ENCODE data around the gene SH2B3. TPM values are rescaled to one million over a fixed set of nuclear protein-coding genes. Genes with fewer than 3 reads are reported as not detected.
A peak's percentile ranks its signal among the peaks of the same experiment; 100 is the strongest.

SH2B3 gene
- total and polyA plus RNA-seq, 4 donors, result 9.6 to 46.0 (median 17.9) TPM

DNA sequence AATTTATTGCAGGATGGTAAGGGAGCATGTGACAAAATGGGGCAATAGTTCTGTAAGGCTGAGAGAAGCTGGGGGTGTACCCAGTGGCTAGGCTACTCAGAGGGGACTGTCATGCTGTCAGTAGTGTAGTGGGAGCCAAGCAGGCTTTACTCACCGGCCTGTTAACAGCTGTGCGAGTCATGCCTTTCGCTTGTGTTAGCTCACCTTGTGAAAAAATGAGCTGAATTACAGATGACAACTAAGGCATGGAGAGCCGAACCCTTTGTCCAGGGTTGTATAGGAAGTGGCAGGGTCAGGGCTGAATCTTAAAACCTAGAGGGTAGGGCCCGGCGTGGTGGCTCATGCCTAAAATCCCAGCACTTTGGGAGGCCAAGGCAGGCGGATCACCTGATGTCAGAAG is 37.9 kb downstream of the SH2B3 start:
- Histone ChIP-seq H3K4me1 (ENCODE audit: control insufficient read depth in 5 of 5, insufficient read depth in 5 of 5, low read length in 5 of 5) (peaks cover 0 to 50% (median 14%) of the 10 kb centered on the region in 5 donors), H3K36me3 (ENCODE audit: control insufficient read depth in 4 of 4, insufficient read depth in 4 of 4, low read length in 4 of 4) (peaks cover 10 to 38% (median 24%) of the 10 kb centered on the region in 4 donors)
- DNase-seq, result no peak

DNA sequence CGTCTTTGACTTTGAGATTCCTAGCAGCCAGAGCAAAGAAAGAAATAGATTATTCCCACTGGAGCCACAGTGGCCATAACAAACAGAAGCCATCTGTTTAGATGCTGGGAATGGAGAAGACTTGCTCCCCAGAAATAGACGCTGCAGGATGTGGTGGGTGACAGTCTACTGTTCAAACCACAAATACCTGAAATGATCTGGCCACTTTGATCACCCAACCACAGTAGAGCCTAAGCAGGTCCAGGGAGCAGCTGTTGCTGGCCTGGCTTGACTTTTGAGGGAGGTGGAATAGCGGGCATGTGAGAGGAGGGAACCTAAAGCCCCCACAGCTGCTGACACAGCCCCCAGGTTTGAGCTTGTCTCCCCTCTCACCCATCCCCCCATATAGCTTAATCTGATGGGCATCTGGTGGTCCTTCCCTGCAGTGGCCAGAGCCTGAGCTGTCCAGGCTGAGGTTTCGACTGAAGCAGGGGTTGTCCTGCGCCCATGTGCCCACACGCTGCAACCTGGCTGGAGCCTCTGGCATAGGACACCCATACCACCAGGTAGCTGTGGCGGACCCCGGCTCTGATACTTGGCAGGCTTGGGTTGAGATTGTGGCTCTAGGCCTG is 38.7 kb downstream of the SH2B3 start:
- no peak for ATAC-seq (ENCODE audit: insufficient read depth, low FRiP score)
- Histone ChIP-seq H3K4me1 (ENCODE audit: control insufficient read depth in 5 of 5, insufficient read depth in 5 of 5, low read length in 5 of 5) (peaks cover 0 to 47% (median 14%) of the 10 kb centered on the region in 5 donors), H3K36me3 (ENCODE audit: control insufficient read depth in 4 of 4, insufficient read depth in 4 of 4, low read length in 4 of 4) (peaks cover 11 to 45% (median 27%) of the 10 kb centered on the region in 4 donors), H3K27ac (ENCODE audit: low read depth in 1 of 2, low read length in 1 of 2) (peak overlapping the region in 1 of 2 donors; percentile 76), H3K9ac (ENCODE audit: insufficient read depth in 1 of 2, low read length in 2 of 2) (no peak overlapping the region), H3K4me3 (no peak overlapping the region), H3K9me3 (ENCODE audit: control insufficient read depth in 4 of 4, insufficient read depth in 3 of 4, low read length in 3 of 4) (no peaks in the 10 kb centered on the region), H3K27me3 (ENCODE audit: control insufficient read depth in 3 of 3, insufficient read depth in 3 of 3, low read length in 2 of 3) (no peaks in the 10 kb centered on the region)
- WGBS, 2 donors, result 76% methylated on average over 8 of the region's 8 CpGs
- TF ChIP-seq, protein P1, sequence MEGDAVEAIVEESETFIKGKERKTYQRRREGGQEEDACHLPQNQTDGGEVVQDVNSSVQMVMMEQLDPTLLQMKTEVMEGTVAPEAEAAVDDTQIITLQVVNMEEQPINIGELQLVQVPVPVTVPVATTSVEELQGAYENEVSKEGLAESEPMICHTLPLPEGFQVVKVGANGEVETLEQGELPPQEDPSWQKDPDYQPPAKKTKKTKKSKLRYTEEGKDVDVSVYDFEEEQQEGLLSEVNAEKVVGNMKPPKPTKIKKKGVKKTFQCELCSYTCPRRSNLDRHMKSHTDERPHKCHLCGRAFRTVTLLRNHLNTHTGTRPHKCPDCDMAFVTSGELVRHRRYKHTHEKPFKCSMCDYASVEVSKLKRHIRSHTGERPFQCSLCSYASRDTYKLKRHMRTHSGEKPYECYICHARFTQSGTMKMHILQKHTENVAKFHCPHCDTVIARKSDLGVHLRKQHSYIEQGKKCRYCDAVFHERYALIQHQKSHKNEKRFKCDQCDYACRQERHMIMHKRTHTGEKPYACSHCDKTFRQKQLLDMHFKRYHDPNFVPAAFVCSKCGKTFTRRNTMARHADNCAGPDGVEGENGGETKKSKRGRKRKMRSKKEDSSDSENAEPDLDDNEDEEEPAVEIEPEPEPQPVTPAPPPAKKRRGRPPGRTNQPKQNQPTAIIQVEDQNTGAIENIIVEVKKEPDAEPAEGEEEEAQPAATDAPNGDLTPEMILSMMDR (IDR thresholded peaks at IDR 0.05; ENCODE audit: control extremely low read depth, extremely low read depth), result no peak
- no peak for DNase-seq

More for the DNA sequence above, 37.9 kb downstream of the SH2B3 start:
- Histone ChIP-seq H3K27me3 (ENCODE audit: control insufficient read depth in 3 of 3, insufficient read depth in 3 of 3, low read length in 2 of 3) (no peaks in the 10 kb centered on the region), H3K27ac (ENCODE audit: low read depth in 1 of 2, low read length in 1 of 2) (peak overlapping the region in 1 of 2 donors; percentile 6), H3K9ac (ENCODE audit: insufficient read depth in 1 of 2, low read length in 2 of 2) (no peak overlapping the region), H3K9me3 (ENCODE audit: control insufficient read depth in 4 of 4, insufficient read depth in 3 of 4, low read length in 3 of 4) (no peaks in the 10 kb centered on the region), H3K4me3 (no peak overlapping the region)
- WGBS, 2 donors, result 81 to 87% methylated on average over 7 of the region's 7 CpGs
- no peak for ATAC-seq (ENCODE audit: insufficient read depth, low FRiP score)
- TF ChIP-seq, protein P1 (IDR thresholded peaks at IDR 0.05; ENCODE audit: control extremely low read depth, extremely low read depth), result no peak

DNA sequence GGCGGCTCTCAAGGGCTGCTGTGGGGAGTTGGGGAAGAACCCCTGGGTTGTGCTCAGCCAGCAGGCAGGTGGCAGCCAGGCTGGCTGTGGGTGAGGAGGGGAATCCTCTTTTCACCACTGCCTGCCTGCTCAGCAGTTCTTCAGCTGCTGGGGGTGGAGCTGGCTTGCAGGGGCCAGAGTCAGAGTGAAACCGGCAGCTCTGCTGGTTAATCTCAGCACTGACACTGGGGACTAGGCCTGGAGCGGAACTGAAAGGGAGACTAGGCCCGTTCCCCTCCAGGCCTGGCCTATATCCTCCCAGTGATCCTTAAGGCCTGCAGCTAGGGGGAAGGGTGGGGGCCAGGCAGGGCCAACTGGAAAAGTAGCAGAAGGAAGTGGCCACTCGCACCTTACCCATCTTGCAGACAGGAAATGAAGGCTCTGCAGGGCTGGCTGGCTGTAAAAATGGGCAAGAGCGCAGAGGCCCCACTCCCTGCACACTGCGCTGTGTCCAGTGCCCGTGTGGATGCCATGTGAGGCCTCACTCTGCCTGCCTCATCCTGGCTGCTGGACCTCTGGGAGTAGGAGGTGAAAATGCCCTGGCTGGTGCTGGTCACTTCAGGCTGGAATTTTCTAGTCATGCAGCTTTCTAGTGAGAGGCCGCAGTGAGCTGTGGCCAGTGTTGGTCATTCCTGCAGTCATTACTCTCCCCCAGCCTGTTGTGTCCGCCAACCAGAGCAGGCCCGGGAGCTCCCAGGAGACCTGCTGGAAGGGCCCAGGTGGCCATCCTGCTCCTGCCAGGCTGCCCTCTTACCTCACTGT is 39.4 kb downstream of the SH2B3 start:
- DNase-seq (peak in 2 of 3 donors; percentile 32 to 47), ATAC-seq (ENCODE audit: insufficient read depth, low FRiP score) (peak; percentile 63)
- 40 to 48% methylated on average over 11 of the region's 11 CpGs for WGBS, 2 donors
- Histone ChIP-seq H3K27ac (ENCODE audit: low read depth in 1 of 2, low read length in 1 of 2) (peak overlapping the region; percentile 14 to 76), H3K9ac (ENCODE audit: insufficient read depth in 1 of 2, low read length in 2 of 2) (no peak overlapping the region), H3K36me3 (ENCODE audit: control insufficient read depth in 4 of 4, insufficient read depth in 4 of 4, low read length in 4 of 4) (peaks cover 11 to 48% (median 26%) of the 10 kb centered on the region in 4 donors), H3K27me3 (ENCODE audit: control insufficient read depth in 3 of 3, insufficient read depth in 3 of 3, low read length in 2 of 3) (no peaks in the 10 kb centered on the region), H3K4me1 (ENCODE audit: control insufficient read depth in 5 of 5, insufficient read depth in 5 of 5, low read length in 5 of 5) (peaks cover 0 to 42% (median 14%) of the 10 kb centered on the region in 5 donors), H3K9me3 (ENCODE audit: control insufficient read depth in 4 of 4, insufficient read depth in 3 of 4, low read length in 3 of 4) (no peaks in the 10 kb centered on the region), H3K4me3 (no peak overlapping the region)
- TF ChIP-seq, protein P1 (IDR thresholded peaks at IDR 0.05; ENCODE audit: control extremely low read depth, extremely low read depth), result no peak
